H1 (cell line): ENCODE results near the gene FAM120A. TPM values are rescaled to one million over a fixed set of nuclear protein-coding genes. Genes with fewer than 3 reads are reported as not detected.

Source experiments
- CTCF ChIA-PET: fragments of 300-600 bp; sonication (Branson Sonifier 250); formaldehyde crosslinking; loops from one replicate; lab custom pipeline; 2021; ENCODE audit not compliant: partially characterized antibody; lab: Charles Lee
- POLR2A ChIA-PET: fragments of 300-600 bp; sonication (Branson Sonifier 250); formaldehyde crosslinking; loops from one replicate; lab custom pipeline; 2021; ENCODE audit warnings: inconsistent platforms; ENCODE audit not compliant: partially characterized antibody; lab: Charles Lee
- DNase-seq, 2 experiments: peaks; one replicate each; pipeline versions ENCODE4 v3.0.0 to v3.0.0-alpha.2; 2010 to 2022; ENCODE audit warnings: low spot score in 2 of 2, low read depth in 1 of 2, mixed read lengths in 1 of 2
- FAIRE-seq: peaks from 2 replicates; lab custom pipeline; 2011; peaks lifted over from hg19 to GRCh38; lab: Jason Lieb, UNC
- H2AFZ ChIP-seq: 2 replicates; pipeline ENCODE4 v1.8.1; 2012; ENCODE audit warnings: low read length, inconsistent platforms
- H2AK5ac ChIP-seq: 2 replicates; pipeline ENCODE4 v1.6.1; 2013; ENCODE audit warnings: low read depth, low read length
- H2BK120ac ChIP-seq: replicated peaks from 2 replicates; pipeline ENCODE3; 2013; ENCODE audit warnings: low read depth, low read length, inconsistent platforms
- H2BK12ac ChIP-seq: 2 replicates; pipeline ENCODE4 v1.6.1; 2013; ENCODE audit warnings: low read depth, low read length
- H2BK15ac ChIP-seq: 2 replicates; pipeline ENCODE4 v1.6.1; 2013; ENCODE audit warnings: low read length
- H2BK20ac ChIP-seq: 2 replicates; pipeline ENCODE4 v1.6.1; 2013; ENCODE audit warnings: low read length
- H2BK5ac ChIP-seq: 2 replicates; pipeline ENCODE4 v1.6.1; 2013; ENCODE audit warnings: low read depth, low read length
- H3K14ac ChIP-seq: 2 replicates; pipeline ENCODE4 v1.6.1; 2013; ENCODE audit warnings: inconsistent platforms; ENCODE audit not compliant: insufficient read length
- H3K18ac ChIP-seq: 2 replicates; pipeline ENCODE4 v1.6.1; 2013; ENCODE audit warnings: low read length; ENCODE audit errors: extremely low read depth
- H3K23ac ChIP-seq: 2 replicates; pipeline ENCODE4 v1.6.1; 2013; ENCODE audit warnings: inconsistent platforms; ENCODE audit not compliant: insufficient read length
- H3K23me2 ChIP-seq: 2 replicates; pipeline ENCODE4 v1.6.1; 2013; ENCODE audit warnings: low read depth, low read length
- H3K27ac ChIP-seq: 2 replicates; pipeline ENCODE4 v1.6.1; 2011; ENCODE audit warnings: low read depth, low read length, inconsistent platforms
- H3K27me3 ChIP-seq, 4 experiments: replicated peaks in 1 of 4; 1 replicate in 1 of 4; 2 replicates in 3 of 4; pipeline versions ENCODE4 v1.6.1 to v1.8.1; 2011 to 2013; ENCODE audit warnings: low read length in 3 of 4, mild to moderate bottlenecking in 3 of 4, inconsistent platforms in 2 of 4, mixed read lengths in 2 of 4, moderate library complexity in 1 of 4; ENCODE audit not compliant: control insufficient read depth in 3 of 4, insufficient read depth in 3 of 4; ENCODE audit errors: extremely low read depth in 1 of 4
- H3K36me3 ChIP-seq, 4 experiments: 2 replicates each; pipeline versions ENCODE4 v1.6.1 to v1.8.1; 2011 to 2013; ENCODE audit warnings: mild to moderate bottlenecking in 4 of 4, low read length in 3 of 4, moderate library complexity in 2 of 4, control low read depth in 1 of 4, inconsistent platforms in 1 of 4; ENCODE audit not compliant: insufficient read depth in 4 of 4, control insufficient read depth in 2 of 4
- H3K4ac ChIP-seq: replicated peaks from 2 replicates; pipeline ENCODE3; 2013; ENCODE audit warnings: low read length, low read depth, mixed read lengths, inconsistent platforms; ENCODE audit not compliant: insufficient read length
- H3K4me1 ChIP-seq, 4 experiments: replicated peaks in 1 of 4; 1 replicate in 1 of 4; 2 replicates in 3 of 4; pipeline versions ENCODE4 v1.6.1 to v1.8.1; 2011 to 2013; ENCODE audit warnings: low read length in 3 of 4, inconsistent platforms in 2 of 4, mixed read lengths in 1 of 4; ENCODE audit not compliant: insufficient read depth in 4 of 4, control insufficient read depth in 3 of 4
- H3K4me2 ChIP-seq, 2 experiments: 2 replicates each; pipeline versions ENCODE4 v1.6.1 to v1.8.1; 2011 to 2013; ENCODE audit warnings: low read depth in 2 of 2, low read length in 2 of 2, control low read depth in 1 of 2, inconsistent platforms in 1 of 2, mild to moderate bottlenecking in 1 of 2; ENCODE audit not compliant: insufficient read depth in 1 of 2
- H3K4me3 ChIP-seq, 4 experiments: fragments of 200-600, 300-600 bp in 1 of 4; sonication (generic), shearing (Covaris generic), sonication (Bioruptor Twin) in 1 of 4; 2 replicates each; pipeline versions ENCODE4 v1.5.1 to v1.8.1; 2011 to 2016; ENCODE audit warnings: low read length in 4 of 4, low read depth in 3 of 4, control low read depth in 2 of 4, inconsistent platforms in 2 of 4, mild to moderate bottlenecking in 2 of 4, mixed read lengths in 1 of 4, moderate library complexity in 1 of 4; ENCODE audit not compliant: insufficient read depth in 2 of 4; ENCODE audit errors: extremely low read depth in 1 of 4
- H3K56ac ChIP-seq: replicated peaks from 2 replicates; pipeline ENCODE3; 2013; ENCODE audit warnings: low read depth, mild to moderate bottlenecking, mixed read lengths, low read length, inconsistent platforms; ENCODE audit not compliant: insufficient read length
- H3K79me1 ChIP-seq: 2 replicates; pipeline ENCODE4 v1.6.1; 2013; ENCODE audit warnings: low read depth, low read length, control low read depth
- H3K79me2 ChIP-seq, 2 experiments: 2 replicates each; pipeline versions ENCODE4 v1.6.1 to v1.8.1; 2012 to 2013; ENCODE audit warnings: low read length in 2 of 2, mild to moderate bottlenecking in 2 of 2, inconsistent platforms in 1 of 2; ENCODE audit not compliant: insufficient read depth in 2 of 2, control insufficient read depth in 1 of 2
- H3K9ac ChIP-seq, 4 experiments: replicated peaks in 1 of 4; 1 replicate in 1 of 4; 2 replicates in 3 of 4; pipeline versions ENCODE4 v1.6.1 to v1.8.1; 2011 to 2013; ENCODE audit warnings: low read depth in 3 of 4, low read length in 3 of 4, control low read depth in 2 of 4, mild to moderate bottlenecking in 2 of 4, moderate library complexity in 2 of 4, inconsistent platforms in 1 of 4; ENCODE audit errors: extremely low read depth in 1 of 4
- H3K9me3 ChIP-seq, 2 experiments: 2 replicates each; pipeline versions ENCODE4 v1.6.1 to v1.8.1; 2012 to 2013; ENCODE audit warnings: mild to moderate bottlenecking in 2 of 2, moderate library complexity in 2 of 2, control low read depth in 1 of 2, inconsistent platforms in 1 of 2, low read depth in 1 of 2, low read length in 1 of 2, mixed read lengths in 1 of 2; ENCODE audit not compliant: insufficient read depth in 2 of 2
- H4K20me1 ChIP-seq, 2 experiments: replicated peaks in 1 of 2; 2 replicates each; pipeline versions ENCODE3 to v1.8.1; 2011 to 2013; ENCODE audit warnings: inconsistent platforms in 2 of 2, low read length in 2 of 2, mild to moderate bottlenecking in 1 of 2; ENCODE audit not compliant: insufficient read depth in 2 of 2, control insufficient read depth in 1 of 2
- H4K5ac ChIP-seq: 2 replicates; pipeline ENCODE4 v1.6.1; 2013; ENCODE audit warnings: low read length, low read depth, mixed read lengths, inconsistent platforms; ENCODE audit not compliant: insufficient read length
- H4K8ac ChIP-seq: 2 replicates; pipeline ENCODE4 v1.8.0; 2013; ENCODE audit warnings: mild to moderate bottlenecking, moderate library complexity, low read length, inconsistent platforms; ENCODE audit not compliant: insufficient read depth; ENCODE audit errors: extremely low read depth
- H4K91ac ChIP-seq: replicated peaks from 2 replicates; pipeline ENCODE3; 2013; ENCODE audit warnings: low read length, mixed read lengths, inconsistent platforms; ENCODE audit not compliant: insufficient read length
- ATF2 ChIP-seq: IDR thresholded peaks from 2 replicates; pipeline ENCODE4 v1.6.1; 2012; ENCODE audit warnings: low read length, inconsistent platforms
- BCL11A ChIP-seq, 2 experiments: IDR thresholded peaks; one replicate each; pipeline ENCODE4 v1.6.1; 2011; ENCODE audit warnings: low read depth in 2 of 2, low read length in 2 of 2, mild to moderate bottlenecking in 2 of 2
- CBX8 ChIP-seq: fragments of 300-800, 300-1000 bp; sonication (generic); IDR thresholded peaks from 2 replicates; pipeline ENCODE4 v1.7.1; 2016; ENCODE audit warnings: low read depth, low read length, borderline replicate concordance
- CHD2 ChIP-seq: IDR thresholded peaks from 2 replicates; pipeline ENCODE4 v1.6.1; 2012; ENCODE audit warnings: low read length, improper control_type of control experiment
- E2F6 ChIP-seq: IDR thresholded peaks from 2 replicates; pipeline ENCODE4 v1.6.1; 2012; ENCODE audit warnings: inconsistent platforms
- KDM4A ChIP-seq: IDR thresholded peaks from one replicate; pipeline ENCODE4 v1.7.1; 2012; ENCODE audit warnings: low read depth, mild to moderate bottlenecking, moderate library complexity, low read length, inconsistent platforms; ENCODE audit not compliant: severe bottlenecking
- NRF1 ChIP-seq: IDR thresholded peaks from 2 replicates; pipeline ENCODE4 v1.6.1; 2011; ENCODE audit warnings: mild to moderate bottlenecking, low read depth, low read length, improper control_type of control experiment
- PHF8 ChIP-seq: fragments of 200-600 bp; sonication (generic); conservative IDR thresholded peaks from 2 replicates; pipeline ENCODE4 v1.7.1; 2012; ENCODE audit warnings: low read depth, mild to moderate bottlenecking, inconsistent platforms, low read length, moderate library complexity
- WGBS, 2 experiments: shearing (Covaris generic) in 1 of 2; methylation state at CpG; one replicate each; pipeline versions ENCODE4 v1.1.6 to v1.1.7; 2013 to 2015; ENCODE audit warnings: low lambda C conversion rate in 2 of 2, mixed read lengths in 2 of 2, inconsistent platforms in 1 of 2, low coverage in 1 of 2, missing lambda C conversion rate in 1 of 2; ENCODE audit not compliant: insufficient replicate concordance in 2 of 2, insufficient coverage in 1 of 2, insufficient read length in 1 of 2; ENCODE audit errors: extremely low coverage in 1 of 2, missing lambda C conversion rate in 1 of 2; 5-methylcytosine and 5-hydroxymethylcytosine counted together
- polyA plus RNA-seq, 7 experiments: library from polyadenylated mRNA; depleted of rRNA in 3 of 7; stranded (reverse) in 5 of 7; unstranded in 2 of 7; fragments of >200 nt in 5 of 7; fragments of 200-250 nt in 2 of 7; gene quantifications; 1 replicate in 5 of 7; 2 replicates in 1 of 7; 4 replicates in 1 of 7; pipeline versions ENCODE4 v1.2.1 to v1.2.3, GENCODE V29; 2011 to 2013; ENCODE audit warnings: missing spikeins in 2 of 7, mixed read lengths in 2 of 7
- total RNA-seq: library from RNA; stranded (reverse); fragmentation: NEBNext Ultra II Directional; extraction: Animal tissue kit (Norgen Biotek cat#: 25700); gene quantifications from 2 replicates; pipeline ENCODE4 v1.2.1, GENCODE V29; 2021

The FAM120A gene
- total and polyA plus RNA-seq, 2 of the 8 experiments (the other 6 are each of a cell fraction or from before 2014, with no cell fraction given): 24.9 to 54.7 TPM

- Histone ChIP-seq H2BK5ac (no peak overlapping the region), H3K36me3 (peaks cover 3 to 14% (median 9%) of the 10 kb centered on the region in 4 experiments; a peak in 6 of 8 replicates), H3K79me2 (no peaks in the 10 kb centered on the region; a peak in 1 of 4 replicates), H3K9ac (no peak overlapping the region), H4K91ac (no peak overlapping the region), H3K23me2 (no peaks in the 10 kb centered on the region), H3K56ac (no peak overlapping the region), H4K5ac (no peak overlapping the region), H3K14ac (no peak overlapping the region), H2AFZ (no peak overlapping the region), H2BK15ac (no peak overlapping the region), H2BK20ac (no peak overlapping the region), H3K4ac (no peak overlapping the region), H3K79me1 (peaks cover 3% of the 10 kb centered on the region; the same call in 1 of the 2 replicates), H3K9me3 (no peaks in the 10 kb centered on the region), H3K4me1 (no peaks in the 10 kb centered on the region; a peak in 1 of 7 replicates), H4K8ac (no peak overlapping the region), H3K18ac (no peak overlapping the region), H2AK5ac (no peak overlapping the region), H3K4me3 (no peak overlapping the region), H4K20me1 (peaks cover 2% of the 10 kb centered on the region in 2 experiments), H3K23ac (no peak overlapping the region), H3K27ac (no peak overlapping the region), H3K4me2 (no peak overlapping the region), H2BK120ac (no peak overlapping the region), H2BK12ac (no peak overlapping the region), H3K27me3 (no peaks in the 10 kb centered on the region)
- no peak for DNase-seq
- FAIRE-seq: no peak
- WGBS, 2 experiments: 94% methylated on average over 8 of the region's 8 CpGs; no CpG with 5 or more reads in 1 of the 2 experiments
- CTCF ChIA-PET: interaction anchor here (1.5 kb wide), 1 partner anchor 39 kb away, joined by 4 read pairs; no protein-coding TSS in a partner anchor
- POLR2A ChIA-PET: interaction anchor here (0.6 kb wide), 1 partner anchor 765 kb away, joined by 3 read pairs; no protein-coding TSS in a partner anchor
- TF ChIP-seq ATF2: no peak
- no peak for TF ChIP-seq BCL11A (IDR thresholded peaks at IDR 0.05; ENCODE audit: low read depth in 2 of 2, low read length in 2 of 2)
- TF ChIP-seq NRF1: no peak
- no peak for TF ChIP-seq CHD2
- TF ChIP-seq E2F6: no peak
- TF ChIP-seq PHF8: no peak
- no peak for TF ChIP-seq CBX8
- TF ChIP-seq KDM4A: no peak
These were observed 88.8 kb downstream of the FAM120A start for GRCh38 chr9:93540305-93540704.
